ENCODE data around the gene G3BP1. TPM values are rescaled to one million over a fixed set of nuclear protein-coding genes. Genes with fewer than 3 reads are reported as not detected.

The G3BP1 gene
- total RNA-seq, 1 donor from 2014 or later = 211 TPM

GRCh38 chr5:151734064-151734408 lies 37.7 kb upstream of the G3BP1 start:
- H3K27ac Mint-ChIP-seq = no peak overlapping the region
- H3K27me3 Mint-ChIP-seq (ENCODE audit: low read depth) = no peaks in the 10 kb centered on the region
- peaks cover 9% of the 10 kb centered on the region for H3K36me3 Mint-ChIP-seq
- TF ChIP-seq, protein P1, sequence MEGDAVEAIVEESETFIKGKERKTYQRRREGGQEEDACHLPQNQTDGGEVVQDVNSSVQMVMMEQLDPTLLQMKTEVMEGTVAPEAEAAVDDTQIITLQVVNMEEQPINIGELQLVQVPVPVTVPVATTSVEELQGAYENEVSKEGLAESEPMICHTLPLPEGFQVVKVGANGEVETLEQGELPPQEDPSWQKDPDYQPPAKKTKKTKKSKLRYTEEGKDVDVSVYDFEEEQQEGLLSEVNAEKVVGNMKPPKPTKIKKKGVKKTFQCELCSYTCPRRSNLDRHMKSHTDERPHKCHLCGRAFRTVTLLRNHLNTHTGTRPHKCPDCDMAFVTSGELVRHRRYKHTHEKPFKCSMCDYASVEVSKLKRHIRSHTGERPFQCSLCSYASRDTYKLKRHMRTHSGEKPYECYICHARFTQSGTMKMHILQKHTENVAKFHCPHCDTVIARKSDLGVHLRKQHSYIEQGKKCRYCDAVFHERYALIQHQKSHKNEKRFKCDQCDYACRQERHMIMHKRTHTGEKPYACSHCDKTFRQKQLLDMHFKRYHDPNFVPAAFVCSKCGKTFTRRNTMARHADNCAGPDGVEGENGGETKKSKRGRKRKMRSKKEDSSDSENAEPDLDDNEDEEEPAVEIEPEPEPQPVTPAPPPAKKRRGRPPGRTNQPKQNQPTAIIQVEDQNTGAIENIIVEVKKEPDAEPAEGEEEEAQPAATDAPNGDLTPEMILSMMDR (IDR thresholded peaks at IDR 0.05; ENCODE audit: unreplicated experiment) = no peak
- peaks cover 12% of the 10 kb centered on the region for H3K9me3 Mint-ChIP-seq
- no peak overlapping the region for H3K4me3 Mint-ChIP-seq
- H3K4me1 Mint-ChIP-seq = peaks cover 3% of the 10 kb centered on the region
- no peak for DNase-seq (ENCODE audit: low spot score in 2 of 2, unreplicated experiment in 2 of 2)

- H3K9me3 Mint-ChIP-seq = no peaks in the 10 kb centered on the region
- no peaks in the 10 kb centered on the region for H3K36me3 Mint-ChIP-seq
- no peak for DNase-seq (ENCODE audit: low spot score in 2 of 2, unreplicated experiment in 2 of 2)
- TF ChIP-seq, protein P1 (IDR thresholded peaks at IDR 0.05; ENCODE audit: unreplicated experiment) = no peak
- no peaks in the 10 kb centered on the region for H3K27me3 Mint-ChIP-seq (ENCODE audit: low read depth)
- H3K4me1 Mint-ChIP-seq = peaks cover 18% of the 10 kb centered on the region
- H3K27ac Mint-ChIP-seq = no peak overlapping the region
- no peak overlapping the region for H3K4me3 Mint-ChIP-seq
Observed at GRCh38 chr5:151735646-151736045, 36.1 kb upstream of the G3BP1 start.

GRCh38 chr5:151737431-151737830 lies 34.3 kb upstream of the G3BP1 start:
- no peaks in the 10 kb centered on the region for H3K9me3 Mint-ChIP-seq
- H3K27ac Mint-ChIP-seq = peak overlapping the region; percentile 12
- H3K4me1 Mint-ChIP-seq = peaks cover 26% of the 10 kb centered on the region
- TF ChIP-seq, protein P1 (IDR thresholded peaks at IDR 0.05; ENCODE audit: unreplicated experiment) = no peak
- H3K36me3 Mint-ChIP-seq = peaks cover 2% of the 10 kb centered on the region
- no peaks in the 10 kb centered on the region for H3K27me3 Mint-ChIP-seq (ENCODE audit: low read depth)
- H3K4me3 Mint-ChIP-seq = no peak overlapping the region
- no peak for DNase-seq (ENCODE audit: low spot score in 2 of 2, unreplicated experiment in 2 of 2)

- Mint-ChIP-seq H3K27ac (peak overlapping the region; percentile 88), H3K27me3 (ENCODE audit: low read depth) (no peaks in the 10 kb centered on the region), H3K36me3 (peaks cover 6% of the 10 kb centered on the region), H3K9me3 (no peaks in the 10 kb centered on the region), H3K4me3 (no peak overlapping the region), H3K4me1 (peaks cover 31% of the 10 kb centered on the region)
- TF ChIP-seq, protein P1 (IDR thresholded peaks at IDR 0.05; ENCODE audit: unreplicated experiment) = no peak
- DNase-seq (ENCODE audit: low spot score in 2 of 2, unreplicated experiment in 2 of 2) = no peak
Observed at GRCh38 chr5:151738125-151738848, 33.5 kb upstream of the G3BP1 start.

- no peaks in the 10 kb centered on the region for H3K27me3 Mint-ChIP-seq (ENCODE audit: low read depth)
- peaks cover 11% of the 10 kb centered on the region for H3K36me3 Mint-ChIP-seq
- peak overlapping the region; percentile 98 for H3K27ac Mint-ChIP-seq
- TF ChIP-seq, protein P1 (IDR thresholded peaks at IDR 0.05; ENCODE audit: unreplicated experiment) = no peak
- H3K4me1 Mint-ChIP-seq = peaks cover 31% of the 10 kb centered on the region
- H3K4me3 Mint-ChIP-seq = no peak overlapping the region
- DNase-seq (ENCODE audit: low spot score in 2 of 2, unreplicated experiment in 2 of 2) = no peak
- H3K9me3 Mint-ChIP-seq = no peaks in the 10 kb centered on the region
Observed at GRCh38 chr5:151739395-151739794, 32.4 kb upstream of the G3BP1 start.

Data from mesothelial cell of epicardium (in vitro differentiated cells).